Right ventricle myocardium superior (tissue), 1 donor: ENCODE data around the gene LYPD5. TPM values are rescaled to one million over a fixed set of nuclear protein-coding genes. Genes with fewer than 3 reads are reported as not detected.
"Not testable (repeated sequence)": the region's sequence is repeated elsewhere in the genome, so short reads cannot be mapped to it uniquely, and the experiment has no call there.

ENCODE experiments used
- ATAC-seq: fragments of 200-7000 bp; cut with Tn5 transposase; one replicate; pipeline ENCODE4 v1.9.1; 2020; ENCODE audit warnings: mild to moderate bottlenecking; ENCODE audit not compliant: poor library complexity
- DNase-seq: peaks from one replicate; pipeline ENCODE4 v3.0.0-alpha.2; 2020
- intact Hi-C: fragments of 100-400 bp; cut with DNase I; formaldehyde crosslinking; loops from one replicate; pipeline ENCODE4 v1.11.2; 2022
- total RNA-seq: library from RNA; stranded (reverse); fragmentation: NEBNext Ultra II Directional; extraction: Animal tissue kit (Norgen Biotek cat#: 25700); gene quantifications from one replicate; pipeline ENCODE4 v1.2.1, GENCODE V29; 2021
- donor health status: DM: no; HTN: yes; CAD: no; lungs with severe emphysema.

LYPD5 gene
- total RNA-seq, 1 donor from 2014 or later: 0.89 TPM

GRCh38 chr19:43782689-43783231 is 19.5 kb downstream of the LYPD5 start:
- intact Hi-C loops: no loop called here
- DNase-seq (no peak), ATAC-seq (no peak)

- DNase-seq: no peak
- intact Hi-C loops: no loop called here
- ATAC-seq: no peak
Observed at GRCh38 chr19:43782311-43782660, 20.0 kb downstream of the LYPD5 start.

GRCh38 chr19:43781630-43782310 is 20.5 kb downstream of the LYPD5 start:
- DNase-seq (no peak), ATAC-seq (no peak)
- intact Hi-C loops: no loop called here

DNA sequence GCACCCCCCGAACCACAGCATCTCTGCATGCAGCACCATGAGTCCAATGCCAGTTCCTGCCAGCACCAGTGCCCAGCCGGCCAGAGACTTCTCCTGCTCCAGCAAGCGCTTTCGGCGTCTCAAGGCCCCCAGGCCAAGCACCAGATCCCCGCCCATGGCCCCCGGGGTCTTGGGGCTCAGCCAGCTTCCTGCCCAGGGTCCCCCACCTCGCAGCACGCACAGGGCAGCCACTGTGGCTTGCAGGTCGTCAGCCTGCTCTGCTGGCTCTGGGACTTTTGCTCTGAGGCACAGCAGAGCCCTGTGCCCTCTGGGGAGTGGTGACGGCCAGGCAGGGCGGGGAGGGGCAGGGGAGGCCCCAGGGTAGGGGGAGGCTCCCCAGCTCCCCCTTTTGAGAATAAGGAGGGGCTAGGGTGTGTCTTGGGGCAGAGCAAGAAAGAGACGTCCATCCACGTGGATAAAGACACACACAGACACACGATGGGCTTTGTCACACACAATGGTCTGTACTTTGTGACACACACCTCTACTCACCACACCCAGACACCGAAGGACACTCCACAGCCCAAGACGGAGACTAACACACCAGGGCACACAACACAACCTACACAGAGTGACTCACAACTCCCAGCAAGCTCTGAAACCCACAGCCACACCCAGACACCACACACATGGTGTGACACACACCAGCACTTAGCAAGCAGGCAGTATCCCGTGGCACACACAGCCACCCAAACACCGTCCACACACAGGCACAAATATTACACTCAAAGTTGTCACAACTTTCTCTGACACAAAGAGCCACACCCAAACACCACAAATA is 21.3 kb downstream of the LYPD5 start, which contains the start of gene KCNN4:
Gene KCNN4 (minus strand): TSS at position 268 of the 820 bp plus-strand sequence. CDS start 112 bp downstream, at position 156.
- no peak for ATAC-seq
- no peak for DNase-seq
- intact Hi-C loops: no loop called here

GRCh38 chr19:43779820-43780219 is 22.4 kb downstream of the LYPD5 start:
- intact Hi-C loops: no loop called here
- DNase-seq: no peak
- ATAC-seq: no peak

DNA sequence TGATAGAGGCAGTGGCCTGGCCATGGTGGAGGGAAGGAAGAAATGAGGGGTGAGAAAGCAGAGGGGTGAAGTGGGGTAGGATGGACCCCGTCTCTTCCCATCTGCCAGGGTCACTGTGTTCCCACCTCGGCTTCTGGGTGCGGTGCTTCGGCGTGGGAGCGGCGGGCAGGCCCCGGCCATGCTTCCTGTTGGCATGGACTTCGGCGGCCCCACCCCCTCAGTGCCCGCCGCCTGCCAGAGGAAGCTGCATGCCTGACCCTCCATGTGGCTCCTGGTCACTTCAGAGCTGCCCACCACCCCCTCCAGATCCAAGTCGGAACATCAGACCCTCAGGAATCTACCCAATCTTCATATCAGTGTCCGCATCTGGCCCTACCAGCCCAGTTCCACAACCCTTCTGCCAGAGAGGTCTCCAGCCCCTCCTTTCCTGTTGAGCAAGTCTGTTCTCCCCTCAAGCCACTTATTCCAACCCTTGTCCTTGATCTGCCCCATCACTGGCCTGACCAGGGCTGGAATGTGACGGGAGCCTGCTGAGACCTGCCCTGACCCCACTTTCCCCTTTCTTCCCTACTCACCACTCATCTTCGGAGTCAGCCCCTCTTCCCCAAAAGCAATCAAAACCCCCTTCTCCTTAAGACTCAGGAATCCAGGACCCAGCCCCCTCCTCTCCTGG is 23.0 kb downstream of the LYPD5 start:
- intact Hi-C loops: no loop called here
- ATAC-seq (no peak), DNase-seq (peak; percentile 64)

- intact Hi-C loops: no loop called here
- DNase-seq (no peak), ATAC-seq (no peak)
Observed at GRCh38 chr19:43778651-43779050, 23.6 kb downstream of the LYPD5 start.

- intact Hi-C loops: no loop called here
- DNase-seq (no peak), ATAC-seq (no peak)
Observed at GRCh38 chr19:43777163-43777695, 25.0 kb downstream of the LYPD5 start.

GRCh38 chr19:43776286-43776685 is 26.0 kb downstream of the LYPD5 start:
- intact Hi-C loops: no loop called here
- ATAC-seq (no peak), DNase-seq (no peak)

DNA sequence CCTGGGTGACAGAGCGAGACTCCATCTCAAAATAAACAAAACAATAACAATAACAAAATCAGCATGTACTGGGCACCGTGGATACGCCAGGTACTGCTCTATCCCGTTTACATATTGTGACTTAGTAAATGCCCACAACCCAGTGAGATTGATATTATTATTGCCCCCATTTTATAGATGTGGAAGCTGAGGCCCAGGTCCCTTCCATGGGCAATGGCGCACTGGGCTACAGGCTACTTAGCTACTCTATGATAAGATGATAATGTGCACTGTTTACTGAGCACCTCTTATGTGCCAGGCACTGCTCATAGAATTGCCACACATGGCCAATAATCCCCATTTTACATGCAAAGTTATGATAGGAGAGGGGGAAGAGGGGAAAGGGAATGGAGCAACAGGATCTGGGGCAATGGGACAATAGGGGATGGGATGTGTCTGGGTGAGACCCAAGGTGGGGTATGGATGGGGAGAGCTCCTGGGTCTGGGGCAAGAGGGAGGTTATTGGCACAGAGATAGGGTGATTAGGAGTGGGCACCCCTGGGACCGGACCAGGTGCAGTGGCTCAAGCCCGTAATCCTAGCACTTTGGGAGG is 26.9 kb downstream of the LYPD5 start:
- intact Hi-C loops: no loop called here
- ATAC-seq (no peak), DNase-seq (no peak)

DNA sequence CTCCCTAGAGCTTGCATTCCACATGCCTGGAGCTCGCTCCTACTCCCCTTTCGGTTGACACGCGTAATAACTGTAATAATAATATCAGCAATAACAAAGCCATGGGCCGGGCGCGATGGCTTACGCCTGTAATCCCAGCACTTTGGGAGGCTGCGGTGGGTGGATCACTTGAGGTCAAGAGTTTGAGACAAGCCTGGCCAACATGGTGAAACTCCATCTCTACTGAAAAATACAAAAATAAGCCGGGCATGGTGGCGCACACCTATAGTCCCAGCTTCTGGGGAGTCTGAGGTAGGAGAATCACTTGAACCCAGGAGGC is 27.3 kb downstream of the LYPD5 start:
- intact Hi-C loops, DNase-seq: not testable (repeated sequence)
- peak; percentile 9 for ATAC-seq

- ATAC-seq (peak; percentile 93), DNase-seq (peak; percentile 81)
- intact Hi-C loops: no loop called here
Observed at GRCh38 chr19:43774103-43774939, 27.9 kb downstream of the LYPD5 start.

- intact Hi-C loops: no loop called here
- DNase-seq (no peak), ATAC-seq (no peak)
Observed at GRCh38 chr19:43773725-43774102, 28.5 kb downstream of the LYPD5 start.

DNA sequence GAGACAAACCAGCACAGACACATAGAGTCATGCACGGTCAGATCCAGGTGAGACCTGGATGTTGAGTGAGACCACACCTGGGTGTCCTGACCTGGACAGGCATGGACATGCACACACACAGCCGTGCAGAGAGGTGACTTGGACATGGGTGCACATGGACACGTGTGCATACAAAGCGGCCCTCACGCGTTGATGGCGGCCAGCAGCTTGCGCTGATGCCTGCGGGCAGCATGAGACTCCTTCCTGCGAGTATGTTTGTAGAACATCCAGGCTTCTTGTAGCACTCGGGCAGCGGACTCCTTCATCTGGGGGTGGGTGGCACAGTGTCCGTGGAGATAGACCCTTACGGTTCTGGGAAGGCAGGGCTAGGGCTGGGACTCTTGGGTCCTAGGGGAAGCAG is 33.0 kb downstream of the LYPD5 start:
- intact Hi-C loops: no loop called here
- ATAC-seq (no peak), DNase-seq (no peak)

DNA sequence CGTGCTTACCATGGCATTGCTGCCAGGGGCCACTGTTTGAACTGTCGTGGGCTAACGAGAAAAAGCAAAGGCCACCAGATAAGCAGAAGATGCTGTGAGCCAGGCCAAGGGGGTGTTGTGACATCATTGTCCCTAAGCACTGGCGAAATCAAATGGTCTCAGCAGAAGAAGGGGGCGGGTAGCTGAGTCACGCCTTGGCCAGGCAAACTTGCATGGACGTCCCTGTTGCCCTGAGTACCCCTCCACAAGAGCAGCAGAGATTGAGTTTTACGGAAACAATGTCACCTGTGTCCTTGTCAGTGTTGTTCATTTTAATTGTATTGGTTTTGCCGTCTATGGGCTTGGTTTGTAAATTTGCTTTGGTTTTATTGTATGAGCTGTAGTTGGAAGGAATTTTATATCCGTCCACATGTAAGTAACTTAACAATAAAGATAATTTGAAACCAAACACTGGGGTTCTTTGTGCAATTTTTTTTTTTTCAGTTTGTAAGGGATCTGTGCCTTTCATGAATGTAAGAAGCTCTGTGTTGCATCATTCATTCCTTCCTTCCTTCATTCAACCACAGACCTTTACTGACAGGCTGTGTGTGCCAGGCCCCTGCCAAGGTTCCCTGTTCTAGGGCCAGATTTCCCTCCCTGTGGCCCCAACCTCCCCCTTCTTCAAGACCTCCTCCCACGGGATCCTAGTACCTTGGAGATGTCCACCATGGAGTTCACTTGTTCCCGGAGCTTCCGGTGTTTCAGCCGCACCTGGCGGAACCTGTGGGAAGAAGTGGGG is 33.8 kb downstream of the LYPD5 start:
- peak; percentile 79 for DNase-seq
- peak; percentile 50 for ATAC-seq
- intact Hi-C loops: no loop called here

GRCh38 chr19:43767818-43768217 is 34.4 kb downstream of the LYPD5 start:
- no peak for DNase-seq
- intact Hi-C loops: no loop called here
- ATAC-seq: no peak

DNA sequence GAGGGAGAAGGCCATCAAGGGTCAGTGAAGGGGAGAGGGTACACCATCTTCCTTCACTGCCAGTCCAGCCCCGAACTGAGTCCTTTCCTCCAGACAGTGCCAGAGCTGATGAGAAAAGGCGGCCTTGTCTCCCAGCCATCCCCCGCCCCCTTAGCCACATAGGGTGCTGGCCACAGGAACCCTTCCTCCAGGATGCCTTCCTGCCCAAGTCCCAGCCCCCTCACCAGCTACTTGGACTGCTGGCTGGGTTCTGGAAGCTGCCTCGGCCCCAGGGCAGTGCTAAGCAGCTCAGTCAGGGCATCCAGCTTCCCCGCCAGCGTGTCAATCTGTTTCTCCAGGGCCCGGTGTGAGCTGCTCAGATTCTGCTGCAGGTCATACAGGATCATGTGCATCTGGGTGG is 34.9 kb downstream of the LYPD5 start:
- intact Hi-C loops: no loop called here
- DNase-seq: no peak
- ATAC-seq: no peak

GRCh38 chr19:43766755-43767043 is 35.5 kb downstream of the LYPD5 start:
- intact Hi-C loops: no loop called here
- DNase-seq: no peak
- ATAC-seq: no peak
